Smooth muscle cell (in vitro differentiated cells): ENCODE data around the gene CD38. TPM values are rescaled to one million over a fixed set of nuclear protein-coding genes. Genes with fewer than 3 reads are reported as not detected.
A peak's percentile ranks its signal among the peaks of the same experiment; 100 is the strongest.

ENCODE experiments used
- DNase-seq: peaks from one replicate; lab custom pipeline; 2025; ENCODE audit not compliant: unreplicated experiment; lab: John Stamatoyannopoulos, UW
- H2AFZ ChIP-seq: fragments of 200-600 bp; sonication (generic); 2 replicates; pipeline ENCODE4 v1.6.0; 2016; ENCODE audit warnings: antibody characterized with exemption, low read depth, mild to moderate bottlenecking
- H3F3A ChIP-seq: fragments of 200-600 bp; sonication (generic); 2 replicates; pipeline ENCODE4 v1.6.0; 2017; ENCODE audit warnings: antibody characterized with exemption, low read depth
- H3K27ac ChIP-seq: fragments of 200-600 bp; sonication (generic); 2 replicates; pipeline ENCODE4 v1.5.1; 2016; ENCODE audit warnings: low read depth, mild to moderate bottlenecking
- H3K27me3 ChIP-seq: fragments of 200-600 bp; sonication (generic); 2 replicates; pipeline ENCODE4 v1.6.1; 2016; ENCODE audit warnings: low read depth, mild to moderate bottlenecking
- H3K36me3 ChIP-seq: fragments of 200-600 bp; sonication (generic); 2 replicates; pipeline ENCODE4 v1.5.1; 2016; ENCODE audit warnings: low read depth
- H3K4me1 ChIP-seq: fragments of 200-600 bp; sonication (generic); 2 replicates; pipeline ENCODE4 v1.5.1; 2016; ENCODE audit warnings: low read depth
- H3K4me2 ChIP-seq: fragments of 200-600 bp; sonication (generic); 2 replicates; pipeline ENCODE4 v1.6.0; 2016; ENCODE audit warnings: mild to moderate bottlenecking
- H3K4me3 ChIP-seq: fragments of 200-600 bp; sonication (generic); 2 replicates; pipeline ENCODE4 v1.5.1; 2016; ENCODE audit warnings: mild to moderate bottlenecking
- H3K79me2 ChIP-seq: fragments of 200-600 bp; sonication (generic); 2 replicates; pipeline ENCODE4 v1.6.0; 2016; ENCODE audit warnings: low read depth, mild to moderate bottlenecking
- H3K9ac ChIP-seq: fragments of 200-600 bp; sonication (generic); 2 replicates; pipeline ENCODE4 v1.6.0; 2016; ENCODE audit warnings: low read depth
- H3K9me3 ChIP-seq: fragments of 200-600 bp; sonication (generic); replicated peaks from 2 replicates; pipeline ENCODE4 v1.5.1; 2016; ENCODE audit warnings: low read depth
- H4K20me1 ChIP-seq: fragments of 200-600 bp; sonication (generic); 2 replicates; pipeline ENCODE4 v1.6.0; 2016; ENCODE audit warnings: low read depth
- CTCF ChIP-seq: fragments of 200-600 bp; sonication (generic); IDR thresholded peaks from 2 replicates; pipeline ENCODE4 v1.5.1; 2017; ENCODE audit warnings: borderline replicate concordance, mild to moderate bottlenecking, antibody characterized with exemption; ENCODE audit not compliant: insufficient read depth, poor library complexity, severe bottlenecking
- WGBS: methylation state at CpG from one replicate; pipeline ENCODE4 v1.1.7; 2016; ENCODE audit warnings: low lambda C conversion rate; 5-methylcytosine and 5-hydroxymethylcytosine counted together
- polyA plus RNA-seq: library from polyadenylated mRNA; unstranded; fragments of >200 nt; fragmentation: Nextera tagmentation; extraction: Ambion mirVana; gene quantifications from 2 replicates; pipeline ENCODE4 v1.2.1, GENCODE V29; 2016
- total RNA-seq: library from RNA; depleted of rRNA; stranded (reverse); fragments of >200 nt; gene quantifications from 2 replicates; pipeline ENCODE4 v1.2.3, GENCODE V29; 2014

Gene CD38
- total and polyA plus RNA-seq, 2 experiments from 2014 or later = not detected

GRCh38 chr4:15777697-15778288 lies 335 bp upstream of the CD38 start:
- H3K36me3 ChIP-seq = no peaks in the 10 kb centered on the region
- H3F3A ChIP-seq = no peaks in the 10 kb centered on the region
- no peak overlapping the region for H2AFZ ChIP-seq
- no peaks in the 10 kb centered on the region for H3K9me3 ChIP-seq
- no peak overlapping the region for H3K4me3 ChIP-seq
- H3K27me3 ChIP-seq = peaks cover 87% of the 10 kb centered on the region
- no peak for DNase-seq
- no peak for TF ChIP-seq CTCF
- no peaks in the 10 kb centered on the region for H3K79me2 ChIP-seq
- H3K4me1 ChIP-seq = peaks cover 4% of the 10 kb centered on the region
- H3K4me2 ChIP-seq = peak overlapping the region; percentile 95
- no peaks in the 10 kb centered on the region for H4K20me1 ChIP-seq
- no peak overlapping the region for H3K27ac ChIP-seq
- 76% methylated on average over 7 of the region's 7 CpGs for WGBS
- no peak overlapping the region for H3K9ac ChIP-seq

GRCh38 chr4:15779306-15779705 lies 1.2 kb downstream of the CD38 start:
- H3K79me2 ChIP-seq = no peaks in the 10 kb centered on the region
- peak overlapping the region; percentile 80 for H2AFZ ChIP-seq
- H3K4me3 ChIP-seq = peak overlapping the region; percentile 53
- peak; percentile 11 for DNase-seq
- H3K9ac ChIP-seq = no peak overlapping the region
- WGBS = 4% methylated on average over 14 of the region's 14 CpGs
- no peak overlapping the region for H3K27ac ChIP-seq
- H3K4me2 ChIP-seq = peak overlapping the region; percentile 95
- TF ChIP-seq CTCF = no peak
- H3K9me3 ChIP-seq = no peaks in the 10 kb centered on the region
- H3K36me3 ChIP-seq = no peaks in the 10 kb centered on the region
- H4K20me1 ChIP-seq = no peaks in the 10 kb centered on the region
- peaks cover 4% of the 10 kb centered on the region for H3K4me1 ChIP-seq
- H3K27me3 ChIP-seq = peaks cover 76% of the 10 kb centered on the region
- H3F3A ChIP-seq = no peaks in the 10 kb centered on the region

- H3K4me3 ChIP-seq = peak overlapping the region; percentile 53
- H3K79me2 ChIP-seq = no peaks in the 10 kb centered on the region
- peak overlapping the region; percentile 80 for H2AFZ ChIP-seq
- DNase-seq = no peak
- TF ChIP-seq CTCF = no peak
- WGBS = 89% methylated on average over 1 of the region's 1 CpG
- peaks cover 4% of the 10 kb centered on the region for H3K4me1 ChIP-seq
- H3K9me3 ChIP-seq = no peaks in the 10 kb centered on the region
- peak overlapping the region; percentile 95 for H3K4me2 ChIP-seq
- H3K27ac ChIP-seq = no peak overlapping the region
- peaks cover 71% of the 10 kb centered on the region for H3K27me3 ChIP-seq
- no peaks in the 10 kb centered on the region for H3K36me3 ChIP-seq
- H4K20me1 ChIP-seq = no peaks in the 10 kb centered on the region
- no peak overlapping the region for H3K9ac ChIP-seq
- no peaks in the 10 kb centered on the region for H3F3A ChIP-seq
Observed at GRCh38 chr4:15779809-15780208, 1.7 kb downstream of the CD38 start.
